Prostate gland (tissue), 2 donors: ENCODE results near the gene KDM4C.

Source experiments
- POLR2AphosphoS5 ChIP-seq: sonication (generic); formaldehyde crosslinking; IDR thresholded peaks from one replicate; pipeline ENCODE4 v1.6.1; 2017; ENCODE audit warnings: antibody characterized with exemption
- TF ChIP-seq, protein P1 (sequence below), 4 experiments: fragments of 200-600 bp in 2 of 4; fragments of 450-650 bp in 2 of 4; sonication (generic) in 2 of 4; IDR thresholded peaks; 1 replicate in 3 of 4; 2 replicates in 1 of 4; pipeline ENCODE4 v1.5.1; 2016 to 2019; ENCODE audit warnings: antibody characterized with exemption in 4 of 4, mild to moderate bottlenecking in 2 of 4, moderate library complexity in 2 of 4

GRCh38 chr9:7006417-7006816 is 248.6 kb downstream of the KDM4C start:
- TF ChIP-seq, protein P1, sequence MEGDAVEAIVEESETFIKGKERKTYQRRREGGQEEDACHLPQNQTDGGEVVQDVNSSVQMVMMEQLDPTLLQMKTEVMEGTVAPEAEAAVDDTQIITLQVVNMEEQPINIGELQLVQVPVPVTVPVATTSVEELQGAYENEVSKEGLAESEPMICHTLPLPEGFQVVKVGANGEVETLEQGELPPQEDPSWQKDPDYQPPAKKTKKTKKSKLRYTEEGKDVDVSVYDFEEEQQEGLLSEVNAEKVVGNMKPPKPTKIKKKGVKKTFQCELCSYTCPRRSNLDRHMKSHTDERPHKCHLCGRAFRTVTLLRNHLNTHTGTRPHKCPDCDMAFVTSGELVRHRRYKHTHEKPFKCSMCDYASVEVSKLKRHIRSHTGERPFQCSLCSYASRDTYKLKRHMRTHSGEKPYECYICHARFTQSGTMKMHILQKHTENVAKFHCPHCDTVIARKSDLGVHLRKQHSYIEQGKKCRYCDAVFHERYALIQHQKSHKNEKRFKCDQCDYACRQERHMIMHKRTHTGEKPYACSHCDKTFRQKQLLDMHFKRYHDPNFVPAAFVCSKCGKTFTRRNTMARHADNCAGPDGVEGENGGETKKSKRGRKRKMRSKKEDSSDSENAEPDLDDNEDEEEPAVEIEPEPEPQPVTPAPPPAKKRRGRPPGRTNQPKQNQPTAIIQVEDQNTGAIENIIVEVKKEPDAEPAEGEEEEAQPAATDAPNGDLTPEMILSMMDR (IDR thresholded peaks at IDR 0.05) = no peak
- no peak for TF ChIP-seq POLR2AphosphoS5
